ENCODE data around the gene PDE9A.

Gene PDE9A

DNA sequence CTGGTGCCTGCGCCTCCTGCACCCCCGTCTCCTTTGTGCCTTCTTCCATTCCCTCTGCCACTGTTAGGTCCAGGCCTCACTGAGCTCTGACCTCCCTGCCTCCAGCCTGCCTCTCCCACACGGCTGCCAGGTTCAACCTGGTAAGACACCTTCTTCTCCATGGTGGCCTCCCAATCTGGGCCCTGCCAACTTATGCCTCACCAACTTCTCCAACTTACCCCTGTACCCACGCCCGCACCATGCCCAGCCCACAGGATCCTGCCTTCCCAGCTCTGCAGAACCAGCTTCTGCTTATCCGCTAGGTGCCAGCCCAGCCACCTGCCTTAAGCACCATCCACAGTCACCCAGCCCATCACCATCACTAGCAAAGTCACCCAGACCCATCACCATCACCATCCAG is 37.2 kb downstream of the PDE9A start:
- peaks cover 32% of the 10 kb centered on the region for H3K36me3 Mint-ChIP-seq (ENCODE audit: low read depth)
- no peak overlapping the region for H3K27ac Mint-ChIP-seq
- TF ChIP-seq, protein P1, sequence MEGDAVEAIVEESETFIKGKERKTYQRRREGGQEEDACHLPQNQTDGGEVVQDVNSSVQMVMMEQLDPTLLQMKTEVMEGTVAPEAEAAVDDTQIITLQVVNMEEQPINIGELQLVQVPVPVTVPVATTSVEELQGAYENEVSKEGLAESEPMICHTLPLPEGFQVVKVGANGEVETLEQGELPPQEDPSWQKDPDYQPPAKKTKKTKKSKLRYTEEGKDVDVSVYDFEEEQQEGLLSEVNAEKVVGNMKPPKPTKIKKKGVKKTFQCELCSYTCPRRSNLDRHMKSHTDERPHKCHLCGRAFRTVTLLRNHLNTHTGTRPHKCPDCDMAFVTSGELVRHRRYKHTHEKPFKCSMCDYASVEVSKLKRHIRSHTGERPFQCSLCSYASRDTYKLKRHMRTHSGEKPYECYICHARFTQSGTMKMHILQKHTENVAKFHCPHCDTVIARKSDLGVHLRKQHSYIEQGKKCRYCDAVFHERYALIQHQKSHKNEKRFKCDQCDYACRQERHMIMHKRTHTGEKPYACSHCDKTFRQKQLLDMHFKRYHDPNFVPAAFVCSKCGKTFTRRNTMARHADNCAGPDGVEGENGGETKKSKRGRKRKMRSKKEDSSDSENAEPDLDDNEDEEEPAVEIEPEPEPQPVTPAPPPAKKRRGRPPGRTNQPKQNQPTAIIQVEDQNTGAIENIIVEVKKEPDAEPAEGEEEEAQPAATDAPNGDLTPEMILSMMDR (IDR thresholded peaks at IDR 0.05), result no peak
- H3K9me3 Mint-ChIP-seq, result no peaks in the 10 kb centered on the region
- no peak for DNase-seq
- H3K27me3 Mint-ChIP-seq (ENCODE audit: low read depth, poor library complexity), result no peaks in the 10 kb centered on the region
- H3K4me1 Mint-ChIP-seq, result no peaks in the 10 kb centered on the region
- no peak overlapping the region for H3K4me3 Mint-ChIP-seq

DNA sequence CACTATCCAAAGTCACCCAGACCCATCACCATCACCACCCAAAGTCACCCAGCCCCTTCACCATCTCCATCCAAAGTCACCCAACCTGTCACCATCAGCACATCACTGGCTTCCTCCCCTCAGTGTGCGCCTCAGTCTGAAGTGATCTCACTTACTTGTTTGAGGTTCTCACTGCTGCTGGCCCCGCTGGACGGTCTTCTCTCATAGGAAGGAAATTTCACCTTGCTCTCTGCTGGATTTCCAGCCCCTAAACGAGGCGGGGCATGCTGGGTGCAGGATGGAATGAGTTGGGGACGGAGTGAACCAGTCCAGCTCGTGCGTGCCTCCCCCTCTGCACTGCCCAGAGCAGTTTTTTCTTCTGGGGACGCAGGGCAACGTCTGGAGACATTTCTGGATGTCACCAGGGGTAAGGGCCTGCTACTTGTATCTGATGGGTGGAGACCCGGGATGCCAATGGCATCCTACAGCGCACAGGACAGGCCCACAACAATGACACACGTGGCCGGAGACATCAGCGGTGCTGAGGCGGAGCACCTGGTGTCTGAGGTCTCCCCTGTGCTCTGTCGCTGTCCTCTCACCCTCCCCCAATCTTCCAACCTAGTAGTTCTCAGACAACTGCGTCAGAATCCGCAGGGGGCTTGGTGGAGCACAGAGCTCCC is 38.6 kb downstream of the PDE9A start:
- Mint-ChIP-seq H3K36me3 (ENCODE audit: low read depth) (peaks cover 25% of the 10 kb centered on the region), H3K27me3 (ENCODE audit: low read depth, poor library complexity) (no peaks in the 10 kb centered on the region), H3K4me3 (no peak overlapping the region), H3K4me1 (no peaks in the 10 kb centered on the region), H3K27ac (no peak overlapping the region), H3K9me3 (no peaks in the 10 kb centered on the region)
- DNase-seq, result no peak
- TF ChIP-seq, protein P1 (IDR thresholded peaks at IDR 0.05), result no peak

DNA sequence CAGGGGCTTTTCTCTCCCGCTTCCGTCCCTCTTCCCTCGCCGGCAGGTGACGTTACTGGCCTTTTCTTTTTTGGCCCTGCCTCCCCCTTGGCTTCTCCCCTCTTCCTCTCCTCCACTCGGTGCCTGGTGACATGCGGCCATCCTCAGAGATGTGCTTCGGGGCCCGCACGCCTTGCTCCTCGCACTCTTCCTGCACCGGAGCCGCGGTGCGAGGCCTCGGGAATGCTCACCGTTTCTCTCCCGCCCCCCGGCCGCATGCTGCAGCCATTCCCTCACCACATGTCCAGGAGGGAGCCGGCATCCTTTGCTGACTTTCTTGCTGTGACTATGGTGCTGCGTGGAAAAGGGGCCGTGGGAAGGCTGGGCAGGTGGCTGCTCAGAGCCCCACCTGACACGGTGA is 39.3 kb downstream of the PDE9A start:
- Mint-ChIP-seq H3K9me3 (no peaks in the 10 kb centered on the region), H3K27ac (no peak overlapping the region), H3K36me3 (ENCODE audit: low read depth) (peaks cover 25% of the 10 kb centered on the region), H3K4me3 (no peak overlapping the region), H3K27me3 (ENCODE audit: low read depth, poor library complexity) (no peaks in the 10 kb centered on the region), H3K4me1 (no peaks in the 10 kb centered on the region)
- no peak for DNase-seq
- TF ChIP-seq, protein P1 (IDR thresholded peaks at IDR 0.05), result no peak

DNA sequence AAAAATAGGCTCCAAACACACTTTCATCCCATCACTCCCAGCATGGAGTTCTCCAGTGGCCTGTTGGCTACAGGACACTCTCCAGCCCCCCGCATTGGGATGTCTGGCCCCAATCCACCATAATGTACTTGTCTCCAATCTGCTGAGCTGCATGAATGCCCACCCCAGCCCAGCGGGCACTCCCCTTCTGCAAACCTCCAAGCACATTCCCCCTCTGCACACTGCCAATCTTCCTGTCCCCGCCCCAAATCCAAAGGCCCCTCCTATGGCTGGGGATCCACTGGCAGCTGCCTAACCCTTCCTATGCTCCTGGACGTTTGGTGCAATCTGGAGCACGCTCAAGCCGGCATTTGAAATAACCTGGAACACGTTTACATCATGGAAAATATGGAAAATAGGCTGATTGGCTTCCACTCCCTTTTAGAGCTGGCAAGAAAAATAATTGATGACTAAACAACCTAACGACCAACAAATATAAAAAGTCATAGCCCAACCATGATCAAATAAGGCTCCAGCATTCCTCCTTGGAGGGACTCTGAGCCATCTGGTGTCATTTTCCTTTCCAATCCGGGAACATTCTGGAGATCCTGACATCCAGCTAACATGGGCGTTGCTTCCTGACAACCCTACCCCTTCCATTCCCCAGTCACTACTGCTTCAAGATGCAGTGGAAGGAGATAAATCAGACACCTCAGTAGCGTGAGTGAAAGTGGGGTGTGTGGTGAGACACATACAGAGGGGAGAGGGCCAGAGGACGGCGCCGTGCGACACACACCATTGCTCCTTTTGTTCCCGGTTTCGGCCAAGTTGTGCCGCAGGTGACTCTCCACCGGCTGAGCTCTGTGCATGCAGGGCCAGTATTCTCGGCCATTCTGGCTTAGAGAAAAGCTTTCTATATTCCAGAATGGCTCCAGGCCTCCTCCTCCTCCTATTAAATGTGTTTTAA is 41.6 kb downstream of the PDE9A start:
- Mint-ChIP-seq H3K4me1 (no peaks in the 10 kb centered on the region), H3K27ac (no peak overlapping the region), H3K27me3 (ENCODE audit: low read depth, poor library complexity) (no peaks in the 10 kb centered on the region), H3K4me3 (no peak overlapping the region), H3K9me3 (no peaks in the 10 kb centered on the region), H3K36me3 (ENCODE audit: low read depth) (peaks cover 40% of the 10 kb centered on the region)
- TF ChIP-seq, protein P1 (IDR thresholded peaks at IDR 0.05), result no peak
- DNase-seq, result no peak

DNA sequence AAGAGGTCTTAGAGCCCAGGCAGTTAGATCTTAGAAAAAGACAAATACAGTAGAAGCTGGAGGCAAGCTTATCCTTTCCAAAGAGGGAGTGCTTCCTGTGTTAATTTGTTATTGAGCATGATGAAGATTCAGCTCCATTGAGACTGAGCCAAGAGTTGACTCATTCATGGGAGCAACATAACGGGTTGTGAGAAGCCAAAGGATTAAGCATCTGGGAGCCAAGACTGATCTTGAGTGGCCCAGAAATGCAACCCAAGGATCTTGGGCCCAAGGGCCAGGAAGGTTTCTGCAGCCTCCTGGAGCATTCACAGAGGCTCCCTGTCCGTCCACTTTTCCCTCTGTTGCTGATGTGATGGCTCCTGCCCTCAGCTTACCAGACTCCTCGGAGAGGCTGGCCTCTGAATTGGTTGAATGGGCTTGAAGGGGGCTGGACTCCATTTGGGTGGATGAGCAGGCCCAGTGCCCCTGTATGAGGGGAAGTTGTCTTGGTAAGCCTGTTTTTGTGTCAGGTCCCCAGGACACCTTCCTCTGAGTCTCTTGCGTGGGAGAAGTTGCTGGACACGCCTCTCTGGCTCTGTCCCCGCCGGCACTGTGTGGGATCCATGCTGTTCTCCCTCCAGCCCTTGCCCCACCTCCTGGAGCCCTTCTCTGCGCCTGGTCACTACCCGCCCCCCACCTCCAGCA is 42.4 kb downstream of the PDE9A start:
- no peaks in the 10 kb centered on the region for H3K4me1 Mint-ChIP-seq
- no peaks in the 10 kb centered on the region for H3K27me3 Mint-ChIP-seq (ENCODE audit: low read depth, poor library complexity)
- no peak for DNase-seq
- TF ChIP-seq, protein P1 (IDR thresholded peaks at IDR 0.05), result no peak
- H3K36me3 Mint-ChIP-seq (ENCODE audit: low read depth), result peaks cover 48% of the 10 kb centered on the region
- peaks cover 4% of the 10 kb centered on the region for H3K9me3 Mint-ChIP-seq
- H3K27ac Mint-ChIP-seq, result no peak overlapping the region
- H3K4me3 Mint-ChIP-seq, result no peak overlapping the region

Measured in nephron progenitor cell (in vitro differentiated cells).